ENCODE measurements around the gene HDX. TPM values are rescaled to one million over a fixed set of nuclear protein-coding genes. Genes with fewer than 3 reads are reported as not detected.
"Not testable (repeated sequence)": the region's sequence is repeated elsewhere in the genome, so short reads cannot be mapped to it uniquely, and the experiment has no call there.

HDX gene
- total RNA-seq, 2 experiments from 2014 or later: 1.4 to 1.5 TPM

- no peaks in the 10 kb centered on the region for H3K36me3 Mint-ChIP-seq
- CTCF ChIA-PET: no interaction called here
- H3K4me1 Mint-ChIP-seq: no peaks in the 10 kb centered on the region
- no peak for ATAC-seq
- H3K27me3 Mint-ChIP-seq: no peaks in the 10 kb centered on the region
- no peak overlapping the region for H3K27ac Mint-ChIP-seq
- no peak overlapping the region for H3K4me3 Mint-ChIP-seq
- no peak for DNase-seq
- peaks cover 2% of the 10 kb centered on the region for H3K9me3 Mint-ChIP-seq (ENCODE audit: low read depth)
These were observed 183.6 kb downstream of the HDX start for GRCh38 chrX:84318661-84319060.

GRCh38 chrX:84315946-84316345, 186.3 kb downstream of the HDX start:
- H3K4me3 Mint-ChIP-seq; H3K9me3 Mint-ChIP-seq (ENCODE audit: low read depth); H3K27me3 Mint-ChIP-seq; ATAC-seq; CTCF ChIA-PET; DNase-seq; H3K36me3 Mint-ChIP-seq; H3K27ac Mint-ChIP-seq; H3K4me1 Mint-ChIP-seq: not testable (repeated sequence)

Measured in activated CD8-positive, alpha-beta memory T cell treated with anti-CD3 and anti-CD28 coated beads, Interleukin-2, amount 10 ng/mL, durations not matched to agents 7 days and 5 days (primary cell).